GM23338 (cell line): ENCODE data around the gene KCND2. TPM values are rescaled to one million over a fixed set of nuclear protein-coding genes. Genes with fewer than 3 reads are reported as not detected.

Experiments
- ATAC-seq: fragments of 200-7000 bp; cut with Tn5 transposase; 3 replicates; pipeline ENCODE4 v1.9.1; 2020
- DNase-seq: peaks from one replicate; pipeline ENCODE4 v3.0.0-alpha.2; 2015; ENCODE audit warnings: low spot score
- H2AFZ ChIP-seq: fragments of 200-600 bp; sonication (generic); 2 replicates; pipeline ENCODE4 v1.8.0; 2016; ENCODE audit warnings: antibody characterized with exemption, mild to moderate bottlenecking, moderate library complexity
- H3F3A ChIP-seq: fragments of 200-600 bp; sonication (generic); replicated peaks from 2 replicates; pipeline ENCODE4 v1.8.0; 2017; ENCODE audit warnings: antibody characterized with exemption, mixed run types, low read depth
- H3K27ac ChIP-seq: fragments of 200-600 bp; sonication (generic); 2 replicates; pipeline ENCODE4 v1.6.1; 2016; ENCODE audit warnings: low read depth
- H3K27me3 ChIP-seq: fragments of 200-600 bp; sonication (generic); 2 replicates; pipeline ENCODE4 v1.8.0; 2016; ENCODE audit warnings: mild to moderate bottlenecking, mixed run types, moderate library complexity; ENCODE audit not compliant: insufficient read depth
- H3K36me3 ChIP-seq: fragments of 200-600 bp; sonication (generic); 2 replicates; pipeline ENCODE4 v1.8.0; 2016; ENCODE audit warnings: mild to moderate bottlenecking; ENCODE audit not compliant: insufficient read depth
- H3K4me1 ChIP-seq: fragments of 200-600 bp; sonication (generic); 2 replicates; pipeline ENCODE4 v1.8.0; 2016; ENCODE audit warnings: mild to moderate bottlenecking, moderate library complexity; ENCODE audit not compliant: insufficient read depth
- H3K4me2 ChIP-seq: fragments of 200-600 bp; sonication (generic); 2 replicates; pipeline ENCODE4 v1.7.1; 2017; ENCODE audit warnings: mixed run types
- H3K4me3 ChIP-seq: fragments of 200-600 bp; sonication (generic); 2 replicates; pipeline ENCODE4 v1.6.1; 2016; ENCODE audit warnings: mixed run types
- H3K79me2 ChIP-seq: fragments of 200-600 bp; sonication (generic); replicated peaks from 2 replicates; pipeline ENCODE4 v1.8.0; 2017; ENCODE audit warnings: mild to moderate bottlenecking; ENCODE audit not compliant: insufficient read depth
- H3K9me2 ChIP-seq: fragments of 200-600 bp; sonication (generic); 2 replicates; pipeline ENCODE4 v1.8.0; 2017; ENCODE audit not compliant: insufficient read depth
- H4K20me1 ChIP-seq: fragments of 200-600 bp; sonication (generic); replicated peaks from 2 replicates; pipeline ENCODE4 v1.8.0; 2017; ENCODE audit warnings: mild to moderate bottlenecking; ENCODE audit not compliant: insufficient read depth
- H3K27ac Mint-ChIP-seq: 2 replicates; pipeline ENCODE4 v1.8.0; 2020; ENCODE audit warnings: inconsistent platforms, mild to moderate bottlenecking, moderate library complexity, mixed read lengths
- H3K27me3 Mint-ChIP-seq: 3 replicates; pipeline ENCODE4 v1.8.0; 2022; ENCODE audit warnings: low read depth, mild to moderate bottlenecking, moderate library complexity, mixed read lengths, inconsistent platforms; ENCODE audit not compliant: insufficient read depth, poor library complexity
- H3K36me3 Mint-ChIP-seq: 3 replicates; pipeline ENCODE4 v1.8.0; 2021; ENCODE audit warnings: low read depth, mild to moderate bottlenecking, inconsistent platforms, moderate library complexity, mixed read lengths
- H3K4me1 Mint-ChIP-seq: 3 replicates; pipeline ENCODE4 v1.8.0; 2020; ENCODE audit warnings: mild to moderate bottlenecking, inconsistent platforms, mixed read lengths
- H3K4me3 Mint-ChIP-seq: 3 replicates; pipeline ENCODE4 v1.8.0; 2021; ENCODE audit warnings: moderate library complexity, mild to moderate bottlenecking, inconsistent platforms, mixed read lengths
- H3K9me3 Mint-ChIP-seq: 3 replicates; pipeline ENCODE4 v1.8.0; 2020; ENCODE audit warnings: moderate library complexity, mild to moderate bottlenecking, inconsistent platforms, mixed read lengths
- JUNB ChIP-seq: IDR thresholded peaks from one replicate; pipeline ENCODE4 v1.6.1; 2016; ENCODE audit warnings: antibody characterized with exemption; ENCODE audit not compliant: unreplicated experiment
- REST ChIP-seq: IDR thresholded peaks from one replicate; pipeline ENCODE4 v1.6.1; 2018; ENCODE audit warnings: antibody characterized with exemption; ENCODE audit not compliant: unreplicated experiment
- ZNF331 ChIP-seq: fragments of 250-450 bp; sonication (Bioruptor Pico); IDR thresholded peaks from 2 replicates; pipeline ENCODE4 v1.5.0; 2020; ENCODE audit warnings: low read depth, mild to moderate bottlenecking, moderate library complexity
- ZNF462 ChIP-seq: fragments of 250-450 bp; sonication (Bioruptor Pico); IDR thresholded peaks from 2 replicates; pipeline ENCODE4 v1.5.0; 2020; ENCODE audit warnings: mild to moderate bottlenecking, moderate library complexity
- polyA plus RNA-seq: library from polyadenylated mRNA; unstranded; fragments of >200 nt; fragmentation: Nextera tagmentation; extraction: Ambion mirVana; gene quantifications from 2 replicates; pipeline ENCODE4 v1.2.1, GENCODE V29; 2016
- total RNA-seq: library from RNA; depleted of rRNA; stranded (reverse); fragments of >200 nt; shearing (Covaris generic); gene quantifications from 2 replicates; pipeline ENCODE4 v1.2.3, GENCODE V29; 2014

KCND2 gene
- total and polyA plus RNA-seq, 2 experiments from 2014 or later = 7.1 to 15.6 TPM

GRCh38 chr7:120460949-120461348, 188.0 kb downstream of the KCND2 start:
- Mint-ChIP-seq H3K4me3 (peak overlapping the region; percentile 16; the same call in 1 of the 3 replicates), H3K27ac (no peak overlapping the region), H3K4me1 (peaks cover 31% of the 10 kb centered on the region), H3K27me3 (peaks cover 3% of the 10 kb centered on the region), H3K36me3 (peaks cover 28% of the 10 kb centered on the region), H3K9me3 (peaks cover 22% of the 10 kb centered on the region)
- Histone ChIP-seq H3K79me2 (no peaks in the 10 kb centered on the region), H3K4me1 (peaks cover 20% of the 10 kb centered on the region), H2AFZ (no peak overlapping the region), H3K9me2 (no peaks in the 10 kb centered on the region), H3K27ac (no peak overlapping the region), H3F3A (no peaks in the 10 kb centered on the region), H3K4me2 (peak overlapping the region; percentile 54), H3K4me3 (no peak overlapping the region), H3K36me3 (peaks cover 6% of the 10 kb centered on the region; the same call in 1 of the 2 replicates), H3K27me3 (no peaks in the 10 kb centered on the region), H4K20me1 (no peaks in the 10 kb centered on the region)
- DNase-seq = peak; percentile 59
- peak; percentile 93 for ATAC-seq
- TF ChIP-seq ZNF462 (CRISPR knock-in tag) (peak; percentile 52; the same call in 1 of the 2 replicates), JUNB (no peak), REST (no peak), ZNF331 (CRISPR knock-in tag) (no peak)
